Subcutaneous abdominal adipose tissue (tissue), 5 donors: Measurements from ENCODE around the gene DNASE1L2.

Source experiments
- H3K27ac ChIP-seq: one replicate; pipeline ENCODE4 v1.7.0; 2013; ENCODE audit warnings: low read depth, mild to moderate bottlenecking, inconsistent platforms, low read length, moderate library complexity
- H3K27me3 ChIP-seq, 5 donors: one replicate each; pipeline ENCODE4 v1.7.0; 2013; ENCODE audit warnings: low read length in 5 of 5, inconsistent platforms in 1 of 5; ENCODE audit not compliant: control insufficient read depth in 5 of 5, insufficient read depth in 4 of 5
- H3K36me3 ChIP-seq, 5 donors: one replicate each; pipeline ENCODE4 v1.7.0; 2013; ENCODE audit warnings: low read length in 5 of 5; ENCODE audit not compliant: control insufficient read depth in 5 of 5, insufficient read depth in 5 of 5
- H3K4me1 ChIP-seq, 5 donors: one replicate each; pipeline ENCODE4 v1.7.0; 2013; ENCODE audit warnings: low read length in 5 of 5, mild to moderate bottlenecking in 3 of 5, moderate library complexity in 1 of 5; ENCODE audit not compliant: control insufficient read depth in 5 of 5, insufficient read depth in 5 of 5
- H3K4me3 ChIP-seq, 5 donors: one replicate each; pipeline ENCODE4 v1.7.0; 2013; ENCODE audit warnings: low read length in 5 of 5, low read depth in 1 of 5
- H3K9ac ChIP-seq, 5 donors: one replicate each; pipeline ENCODE4 v1.7.0; 2013; ENCODE audit warnings: low read length in 5 of 5, mild to moderate bottlenecking in 4 of 5, moderate library complexity in 3 of 5
- H3K9me3 ChIP-seq, 5 donors: one replicate each; pipeline ENCODE4 v1.7.0; 2013; ENCODE audit warnings: low read length in 5 of 5; ENCODE audit not compliant: control insufficient read depth in 5 of 5
- donor health status: healthy.
- donor health status: healthy.
- donor health status: healthy.
- donor health status: healthy.
- donor health status: healthy.

DNASE1L2 gene

GRCh38 chr16:2209258-2210008 is 26.8 kb upstream of the DNASE1L2 start:
- Histone ChIP-seq H3K4me1 (peaks cover 12 to 46% (median 42%) of the 10 kb centered on the region in 5 donors), H3K9me3 (no peaks in the 10 kb centered on the region), H3K27me3 (no peaks in the 10 kb centered on the region), H3K36me3 (peaks cover 0 to 48% (median 31%) of the 10 kb centered on the region in 5 donors), H3K4me3 (no peak overlapping the region), H3K27ac (no peak overlapping the region), H3K9ac (no peak overlapping the region)

- H3K4me1 ChIP-seq = peaks cover 10 to 41% (median 38%) of the 10 kb centered on the region in 5 donors
- no peaks in the 10 kb centered on the region for H3K9me3 ChIP-seq
- H3K27ac ChIP-seq = no peak overlapping the region
- no peak overlapping the region for H3K4me3 ChIP-seq
- H3K27me3 ChIP-seq = no peaks in the 10 kb centered on the region
- peaks cover 0 to 48% (median 31%) of the 10 kb centered on the region in 5 donors for H3K36me3 ChIP-seq
- H3K9ac ChIP-seq = no peak overlapping the region
These were observed 26.3 kb upstream of the DNASE1L2 start for GRCh38 chr16:2210009-2210332.

GRCh38 chr16:2210386-2211365 is 25.6 kb upstream of the DNASE1L2 start, which contains the start of gene BRICD5:
Gene BRICD5, minus strand, starts transcription at chr16:2210863. Its CDS starts 30 bp downstream, at chr16:2210833.
- Histone ChIP-seq H3K4me1 (peaks cover 10 to 45% (median 37%) of the 10 kb centered on the region in 5 donors), H3K9me3 (no peaks in the 10 kb centered on the region), H3K36me3 (peaks cover 0 to 48% (median 31%) of the 10 kb centered on the region in 5 donors), H3K27ac (no peak within 1 kb of the TSS), H3K9ac (no peak within 1 kb of the TSS), H3K27me3 (no peaks in the 10 kb centered on the region), H3K4me3 (no peak within 1 kb of the TSS)

GRCh38 chr16:2211923-2212347 is 24.3 kb upstream of the DNASE1L2 start:
- H3K27me3 ChIP-seq = no peaks in the 10 kb centered on the region
- H3K36me3 ChIP-seq = peaks cover 0 to 45% (median 31%) of the 10 kb centered on the region in 5 donors
- H3K4me3 ChIP-seq = no peak overlapping the region
- no peak overlapping the region for H3K27ac ChIP-seq
- H3K9ac ChIP-seq = no peak overlapping the region
- H3K4me1 ChIP-seq = peaks cover 6 to 32% (median 25%) of the 10 kb centered on the region in 5 donors
- H3K9me3 ChIP-seq = no peaks in the 10 kb centered on the region

- Histone ChIP-seq H3K36me3 (peaks cover 0 to 38% (median 26%) of the 10 kb centered on the region in 5 donors), H3K27ac (no peak overlapping the region), H3K9ac (peak overlapping the region in 4 of 5 donors; percentile 22 to 85 (median 65)), H3K4me1 (peaks cover 6 to 31% (median 22%) of the 10 kb centered on the region in 5 donors), H3K4me3 (peak overlapping the region in 3 of 5 donors; percentile 17 to 79 (median 22)), H3K9me3 (no peaks in the 10 kb centered on the region), H3K27me3 (no peaks in the 10 kb centered on the region)
These were observed 23.6 kb upstream of the DNASE1L2 start for GRCh38 chr16:2212362-2213324.

DNA sequence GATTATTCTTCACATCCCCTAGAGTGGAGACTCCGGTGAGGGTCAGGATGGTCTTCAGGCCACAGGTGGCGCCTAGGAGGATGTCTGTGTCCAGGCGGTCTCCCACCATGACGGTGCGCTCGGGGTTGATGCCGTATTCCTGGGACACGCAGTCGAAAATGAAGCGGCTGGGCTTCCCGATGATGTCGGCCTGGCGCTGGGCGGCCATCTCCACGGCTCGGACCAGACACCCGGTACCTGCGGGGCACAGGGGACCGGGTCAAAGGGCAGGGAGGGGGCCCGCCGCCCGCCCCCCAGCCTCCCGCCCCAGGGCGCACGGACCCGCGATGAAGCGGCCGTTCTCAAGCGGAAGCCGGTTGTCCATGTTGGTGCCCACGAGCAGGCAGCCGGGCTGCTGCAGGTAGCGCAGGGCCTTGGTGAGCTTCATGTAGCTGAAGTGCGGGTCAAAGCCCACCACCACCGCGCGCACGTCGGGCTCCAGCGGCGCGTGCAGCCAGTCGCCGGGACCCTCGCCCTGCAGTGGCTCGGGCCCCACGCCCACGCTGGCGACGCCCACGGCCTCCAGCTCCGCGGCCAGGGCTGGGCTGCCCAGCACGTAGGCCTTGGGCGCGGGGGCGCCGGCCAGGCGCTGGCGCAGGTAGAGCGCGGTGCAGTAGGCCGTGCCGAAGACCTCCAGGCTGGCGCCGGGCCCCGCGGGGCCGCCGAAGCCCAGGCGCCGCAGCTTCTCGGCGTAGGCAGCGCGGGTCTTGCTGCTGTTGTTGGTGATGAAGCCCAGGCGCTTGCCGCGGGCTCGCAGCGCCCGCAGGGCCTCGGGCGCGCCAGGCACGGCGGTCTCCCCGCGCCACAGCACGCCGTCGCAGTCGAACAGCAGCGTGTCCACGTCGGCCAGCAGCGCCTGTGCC is 22.2 kb upstream of the DNASE1L2 start:
- Histone ChIP-seq H3K36me3 (peaks cover 0 to 23% (median 12%) of the 10 kb centered on the region in 5 donors), H3K9ac (peak overlapping the region in 4 of 5 donors; percentile 72 to 85 (median 74)), H3K27ac (no peak overlapping the region), H3K27me3 (no peaks in the 10 kb centered on the region), H3K4me1 (peaks cover 6 to 31% (median 22%) of the 10 kb centered on the region in 5 donors), H3K4me3 (peak overlapping the region; percentile 63 to 88 (median 79)), H3K9me3 (no peaks in the 10 kb centered on the region)

GRCh38 chr16:2214719-2214968 is 21.6 kb upstream of the DNASE1L2 start, which contains the start of gene PGP:
Gene PGP, minus strand, starts transcription at chr16:2214840. Its CDS starts 63 bp downstream, at chr16:2214777.
- Histone ChIP-seq H3K4me3 (peak within 1 kb of the TSS; percentile 80 to 88 (median 83)), H3K27ac (peak within 1 kb of the TSS; percentile 83), H3K36me3 (peaks cover 0 to 18% (median 7%) of the 10 kb centered on the region in 5 donors), H3K27me3 (no peaks in the 10 kb centered on the region), H3K9ac (peak within 1 kb of the TSS in 4 of 5 donors; percentile 72 to 85 (median 78)), H3K4me1 (peaks cover 6 to 31% (median 22%) of the 10 kb centered on the region in 5 donors), H3K9me3 (no peaks in the 10 kb centered on the region)

GRCh38 chr16:2216330-2216729 is 19.9 kb upstream of the DNASE1L2 start:
- Histone ChIP-seq H3K4me1 (peaks cover 6 to 31% (median 22%) of the 10 kb centered on the region in 5 donors), H3K27ac (no peak overlapping the region), H3K4me3 (no peak overlapping the region), H3K27me3 (no peaks in the 10 kb centered on the region), H3K9ac (no peak overlapping the region), H3K9me3 (no peaks in the 10 kb centered on the region), H3K36me3 (peaks cover 0 to 8% (median 0%) of the 10 kb centered on the region in 5 donors)
